Measurements from ENCODE around the gene KCNIP1. TPM values are rescaled to one million over a fixed set of nuclear protein-coding genes. Genes with fewer than 3 reads are reported as not detected.

KCNIP1 gene
- total RNA-seq, 1 donor = not detected

DNA sequence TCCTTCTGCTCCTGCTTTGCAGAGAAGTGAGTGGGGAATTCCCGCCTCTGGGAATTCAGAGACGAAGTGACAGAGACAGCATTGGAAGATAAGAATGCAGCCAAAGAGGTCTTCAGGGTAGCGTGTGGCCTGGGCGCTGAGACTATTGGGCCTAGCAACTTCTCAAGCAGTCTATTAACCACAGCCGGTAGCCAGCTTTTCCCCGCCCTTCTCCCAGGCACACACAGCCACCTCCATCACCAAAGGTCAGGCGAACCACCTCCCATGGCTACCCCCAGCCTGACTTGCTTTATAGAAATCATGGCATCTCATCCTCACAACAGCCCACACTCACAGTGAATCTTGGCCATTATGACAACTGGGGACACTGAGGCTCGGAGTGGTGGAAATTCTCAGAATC lies 124.2 kb downstream of the KCNIP1 start:
- no peak overlapping the region for H3K4me2 ChIP-seq (ENCODE audit: insufficient read depth, low read length)

DNA sequence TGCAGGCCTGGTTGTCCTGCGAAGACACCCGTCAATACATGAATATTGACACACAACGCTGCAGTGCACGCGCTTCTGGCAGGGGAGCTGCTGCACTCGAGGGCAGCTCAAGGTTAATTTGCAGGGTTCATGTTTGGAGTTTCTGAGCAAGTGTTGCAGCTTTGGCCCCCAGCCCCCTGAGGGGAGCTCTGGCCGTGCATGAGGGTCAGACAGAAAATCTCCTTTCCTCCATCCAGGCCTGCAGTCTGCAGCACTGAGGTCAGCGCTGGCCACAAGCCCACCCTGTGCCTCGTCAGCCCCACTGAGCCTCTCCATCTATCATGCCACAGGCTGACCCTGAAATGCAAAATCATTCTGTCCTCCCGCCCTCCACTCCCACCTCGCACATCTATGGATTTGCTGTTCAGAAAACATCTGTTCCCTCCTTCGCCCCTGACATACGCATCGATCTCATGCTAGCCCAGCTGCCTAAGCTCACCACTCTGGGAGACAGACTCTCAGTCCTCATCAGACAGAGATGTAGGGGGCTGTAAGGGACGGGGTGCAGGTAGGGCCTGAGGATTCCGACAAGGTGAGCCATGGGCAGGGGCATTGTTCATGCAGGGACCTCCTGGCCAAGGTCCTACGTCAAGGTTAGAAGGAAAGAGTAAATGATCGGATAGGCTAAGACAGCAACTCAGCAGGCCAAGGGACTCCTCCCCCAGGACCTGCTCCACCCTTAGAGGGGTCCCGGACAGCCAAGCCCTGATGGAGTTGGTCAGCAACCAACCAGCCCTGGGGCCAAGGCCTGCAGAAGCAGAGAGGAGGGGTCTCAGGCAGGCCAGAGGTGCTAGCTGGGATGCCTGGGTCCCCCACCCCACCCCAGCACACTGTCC lies 125.1 kb downstream of the KCNIP1 start:
- H3K4me1 ChIP-seq (ENCODE audit: insufficient read depth, low read length) = peaks cover 8% of the 10 kb centered on the region
- no peak overlapping the region for H2AFZ ChIP-seq (ENCODE audit: low read length)
- H3K4me2 ChIP-seq (ENCODE audit: insufficient read depth, low read length) = no peak overlapping the region
- H3K27me3 ChIP-seq (ENCODE audit: insufficient read depth, low read length) = peaks cover 6% of the 10 kb centered on the region
- TF ChIP-seq CTCF (IDR thresholded peaks at IDR 0.05; ENCODE audit: extremely low read depth, low read depth, low read length) = no peak
- no peak overlapping the region for H3K27ac ChIP-seq (ENCODE audit: low read depth, low read length)
- DNase-seq (ENCODE audit: insufficient read length, low spot score, missing footprints) = peak; percentile 69
- H4K20me1 ChIP-seq (ENCODE audit: insufficient read depth, low read length) = no peaks in the 10 kb centered on the region
- no peak overlapping the region for H3K4me3 ChIP-seq (ENCODE audit: insufficient read depth, low read length)
- H3K9me3 ChIP-seq (ENCODE audit: low read depth, low read length) = no peaks in the 10 kb centered on the region
- H3K79me2 ChIP-seq (ENCODE audit: insufficient read depth, low read length) = no peaks in the 10 kb centered on the region
- no peaks in the 10 kb centered on the region for H3K36me3 ChIP-seq (ENCODE audit: insufficient read depth, low read length)

More for the DNA sequence above, 124.2 kb downstream of the KCNIP1 start:
- Histone ChIP-seq H3K79me2 (ENCODE audit: insufficient read depth, low read length) (no peaks in the 10 kb centered on the region), H3K9me3 (ENCODE audit: low read depth, low read length) (no peaks in the 10 kb centered on the region), H4K20me1 (ENCODE audit: insufficient read depth, low read length) (no peaks in the 10 kb centered on the region), H3K36me3 (ENCODE audit: insufficient read depth, low read length) (no peaks in the 10 kb centered on the region), H3K4me3 (ENCODE audit: insufficient read depth, low read length) (no peak overlapping the region), H3K27ac (ENCODE audit: low read depth, low read length) (no peak overlapping the region), H3K4me1 (ENCODE audit: insufficient read depth, low read length) (peaks cover 2% of the 10 kb centered on the region), H2AFZ (ENCODE audit: low read length) (no peak overlapping the region), H3K27me3 (ENCODE audit: insufficient read depth, low read length) (peaks cover 9% of the 10 kb centered on the region)
- no peak for DNase-seq (ENCODE audit: insufficient read length, low spot score, missing footprints)
- no peak for TF ChIP-seq CTCF (IDR thresholded peaks at IDR 0.05; ENCODE audit: extremely low read depth, low read depth, low read length)

GRCh38 chr5:170629566-170630175 lies 125.9 kb downstream of the KCNIP1 start:
- Histone ChIP-seq H3K4me3 (ENCODE audit: insufficient read depth, low read length) (no peak overlapping the region), H3K27me3 (ENCODE audit: insufficient read depth, low read length) (peaks cover 4% of the 10 kb centered on the region), H3K27ac (ENCODE audit: low read depth, low read length) (no peak overlapping the region), H4K20me1 (ENCODE audit: insufficient read depth, low read length) (no peaks in the 10 kb centered on the region), H3K36me3 (ENCODE audit: insufficient read depth, low read length) (no peaks in the 10 kb centered on the region), H3K79me2 (ENCODE audit: insufficient read depth, low read length) (no peaks in the 10 kb centered on the region), H3K4me1 (ENCODE audit: insufficient read depth, low read length) (peaks cover 10% of the 10 kb centered on the region), H3K9me3 (ENCODE audit: low read depth, low read length) (no peaks in the 10 kb centered on the region), H3K4me2 (ENCODE audit: insufficient read depth, low read length) (no peak overlapping the region), H2AFZ (ENCODE audit: low read length) (no peak overlapping the region)
- DNase-seq (ENCODE audit: insufficient read length, low spot score, missing footprints) = peak; percentile 66
- no peak for TF ChIP-seq CTCF (IDR thresholded peaks at IDR 0.05; ENCODE audit: extremely low read depth, low read depth, low read length)

GRCh38 chr5:170630226-170630625 lies 126.4 kb downstream of the KCNIP1 start:
- peaks cover 4% of the 10 kb centered on the region for H3K27me3 ChIP-seq (ENCODE audit: insufficient read depth, low read length)
- H3K27ac ChIP-seq (ENCODE audit: low read depth, low read length) = no peak overlapping the region
- H3K79me2 ChIP-seq (ENCODE audit: insufficient read depth, low read length) = no peaks in the 10 kb centered on the region
- no peak overlapping the region for H3K4me2 ChIP-seq (ENCODE audit: insufficient read depth, low read length)
- peak; percentile 46 for DNase-seq (ENCODE audit: insufficient read length, low spot score, missing footprints)
- peaks cover 10% of the 10 kb centered on the region for H3K4me1 ChIP-seq (ENCODE audit: insufficient read depth, low read length)
- H3K9me3 ChIP-seq (ENCODE audit: low read depth, low read length) = no peaks in the 10 kb centered on the region
- no peak overlapping the region for H3K4me3 ChIP-seq (ENCODE audit: insufficient read depth, low read length)
- TF ChIP-seq CTCF (IDR thresholded peaks at IDR 0.05; ENCODE audit: extremely low read depth, low read depth, low read length) = no peak
- H2AFZ ChIP-seq (ENCODE audit: low read length) = no peak overlapping the region
- no peaks in the 10 kb centered on the region for H4K20me1 ChIP-seq (ENCODE audit: insufficient read depth, low read length)
- no peaks in the 10 kb centered on the region for H3K36me3 ChIP-seq (ENCODE audit: insufficient read depth, low read length)

All from osteoblast (primary cell).